Cardiac fibroblast (primary cell): ENCODE data around the gene ARFRP1.

Experiments
- DNase-seq, 2 donors: peaks; one replicate each; pipeline versions ENCODE4 v3.0.0 to v3.0.0-alpha.2; 2010; ENCODE audit warnings: low read depth in 2 of 2
- H3K4me3 ChIP-seq, 2 donors: replicated peaks in 1 of 2; 1 replicate in 1 of 2; 2 replicates in 1 of 2; pipeline ENCODE4 v1.5.1; 2011; ENCODE audit warnings: low read depth in 2 of 2, low read length in 2 of 2, mild to moderate bottlenecking in 2 of 2, moderate library complexity in 1 of 2
- CTCF ChIP-seq: IDR thresholded peaks from one replicate; pipeline ENCODE4 v1.5.1; 2011; ENCODE audit warnings: low read depth, mild to moderate bottlenecking, low read length, inconsistent platforms

ARFRP1 gene

GRCh38 chr20:63690898-63691710 is 16.7 kb downstream of the ARFRP1 start:
- no peak for DNase-seq
- H3K4me3 ChIP-seq: no peak overlapping the region
- TF ChIP-seq CTCF: no peak

GRCh38 chr20:63690003-63690897 is 17.5 kb downstream of the ARFRP1 start:
- TF ChIP-seq CTCF: no peak
- no peak overlapping the region for H3K4me3 ChIP-seq
- no peak for DNase-seq

GRCh38 chr20:63689046-63690002 is 18.5 kb downstream of the ARFRP1 start:
- DNase-seq: no peak
- H3K4me3 ChIP-seq: no peak overlapping the region
- no peak for TF ChIP-seq CTCF

- no peak for DNase-seq
- no peak for TF ChIP-seq CTCF
- no peak overlapping the region for H3K4me3 ChIP-seq
Measured at GRCh38 chr20:63688228-63689045, 19.3 kb downstream of the ARFRP1 start.

- no peak overlapping the region for H3K4me3 ChIP-seq
- no peak for TF ChIP-seq CTCF
Measured at GRCh38 chr20:63687419-63688178, 20.2 kb downstream of the ARFRP1 start.

More at GRCh38 chr20:63687419-63688178, 20.2 kb downstream of the ARFRP1 start:
- DNase-seq: no peak
